ENCODE data around the gene ZNF587B.
A peak's percentile ranks its signal among the peaks of the same experiment; 100 is the strongest.
"Not testable (repeated sequence)": the region's sequence is repeated elsewhere in the genome, so short reads cannot be mapped to it uniquely, and the experiment has no call there.

ZNF587B gene

DNA sequence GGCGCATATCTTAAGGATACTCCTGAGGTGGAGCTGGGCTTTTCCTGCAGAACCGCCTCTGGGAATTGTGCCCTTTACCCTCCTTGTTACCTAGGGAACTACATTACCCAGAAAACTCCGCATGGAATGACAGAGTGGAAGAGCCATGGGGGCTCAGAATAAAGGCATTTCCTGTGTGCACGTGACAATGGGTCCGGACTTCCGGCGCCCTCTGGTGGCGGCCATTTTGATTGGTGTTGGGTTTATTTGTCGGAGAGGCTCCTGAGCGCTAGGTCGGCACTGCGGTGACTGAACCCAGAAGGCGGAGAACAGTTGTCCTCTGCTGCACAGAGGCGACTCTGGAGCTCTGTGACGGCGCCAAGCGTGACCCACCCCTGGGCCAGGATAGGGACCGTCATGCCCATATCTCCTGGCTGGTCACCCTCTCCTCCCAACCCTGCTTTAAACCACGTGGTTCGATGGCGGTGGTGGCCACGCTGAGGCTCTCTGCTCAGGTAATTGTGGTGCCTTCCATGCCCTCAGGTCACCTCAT, at the start of gene ZNF587B:
Gene ZNF587B, plus strand, starts transcription at position 229 of the 532 bp plus-strand sequence. Its CDS starts 230 bp downstream, at position 459.
- H3K9ac ChIP-seq (ENCODE audit: low read length in 5 of 5) = peak within 1 kb of the TSS in 2 of 5 donors; percentile 21 to 54
- no peaks in the 10 kb centered on the region for H3K9me3 ChIP-seq (ENCODE audit: control insufficient read depth in 5 of 5, low read length in 5 of 5)
- H3K27ac ChIP-seq (ENCODE audit: low read depth, low read length) = no peak within 1 kb of the TSS
- H3K27me3 ChIP-seq (ENCODE audit: control insufficient read depth in 5 of 5, insufficient read depth in 4 of 5, low read length in 5 of 5) = no peaks in the 10 kb centered on the region
- H3K4me1 ChIP-seq (ENCODE audit: control insufficient read depth in 5 of 5, insufficient read depth in 5 of 5, low read length in 5 of 5) = peaks cover 0 to 7% (median 6%) of the 10 kb centered on the region in 5 donors
- H3K4me3 ChIP-seq (ENCODE audit: low read depth in 1 of 5, low read length in 5 of 5) = peak within 1 kb of the TSS; percentile 52 to 78 (median 62)
- H3K36me3 ChIP-seq (ENCODE audit: control insufficient read depth in 5 of 5, insufficient read depth in 5 of 5, low read length in 5 of 5) = no peaks in the 10 kb centered on the region

DNA sequence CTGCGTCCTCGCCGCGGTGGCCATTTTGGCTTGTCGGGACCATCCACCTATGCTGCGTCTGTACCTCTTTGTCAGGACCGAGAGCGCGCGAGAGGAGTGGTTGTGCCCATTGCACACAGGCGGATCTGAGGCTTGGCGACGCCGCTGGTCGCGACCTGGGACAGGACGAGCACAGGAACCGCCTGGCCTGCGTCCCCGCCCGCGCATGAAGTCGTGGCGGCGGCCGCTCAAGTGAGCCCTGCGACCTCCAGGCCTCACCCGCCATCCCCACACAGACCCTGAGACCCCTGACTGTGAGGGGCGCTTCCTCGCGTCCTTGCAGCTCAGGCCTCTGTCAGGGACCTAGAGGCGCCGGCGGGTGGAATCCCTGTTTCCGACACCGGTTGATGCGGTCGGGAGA, 43.8 kb upstream of the ZNF587B start:
- Histone ChIP-seq H3K9me3 (ENCODE audit: control insufficient read depth in 5 of 5, low read length in 5 of 5) (peaks cover 0 to 44% (median 11%) of the 10 kb centered on the region in 5 donors), H3K4me3 (ENCODE audit: low read depth in 1 of 5, low read length in 5 of 5) (peak overlapping the region in 1 of 5 donors; percentile 46), H3K27me3 (ENCODE audit: control insufficient read depth in 5 of 5, insufficient read depth in 4 of 5, low read length in 5 of 5) (no peaks in the 10 kb centered on the region), H3K4me1 (ENCODE audit: control insufficient read depth in 5 of 5, insufficient read depth in 5 of 5, low read length in 5 of 5) (no peaks in the 10 kb centered on the region), H3K9ac (ENCODE audit: low read length in 5 of 5) (no peak overlapping the region), H3K36me3 (ENCODE audit: control insufficient read depth in 5 of 5, insufficient read depth in 5 of 5, low read length in 5 of 5) (peaks cover 7 to 33% (median 21%) of the 10 kb centered on the region in 5 donors), H3K27ac (ENCODE audit: low read depth, low read length) (no peak overlapping the region)

DNA sequence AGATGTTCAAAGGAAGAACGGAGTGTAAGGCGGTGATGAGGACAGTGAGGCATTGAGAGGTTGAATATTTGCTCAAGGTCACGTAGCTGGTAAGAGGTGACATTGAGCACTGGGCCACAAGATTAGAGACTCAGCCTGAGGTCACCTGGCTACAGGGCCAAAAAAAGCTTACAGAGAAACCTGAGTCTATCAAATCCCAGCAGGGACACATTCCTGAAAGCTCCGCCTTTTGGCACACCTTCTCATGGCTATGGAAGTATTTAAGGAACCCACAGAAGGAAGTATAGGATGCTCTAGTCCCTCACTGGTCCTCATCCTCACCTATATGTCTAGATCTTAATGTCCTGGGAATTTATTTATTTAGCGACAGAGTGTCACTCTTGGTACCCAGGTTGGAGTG, 43.2 kb upstream of the ZNF587B start:
- H3K27ac ChIP-seq (ENCODE audit: low read depth, low read length) = no peak overlapping the region
- H3K9ac ChIP-seq (ENCODE audit: low read length in 5 of 5) = no peak overlapping the region
- H3K9me3 ChIP-seq (ENCODE audit: control insufficient read depth in 5 of 5, low read length in 5 of 5) = peaks cover 0 to 42% (median 11%) of the 10 kb centered on the region in 5 donors
- H3K4me3 ChIP-seq (ENCODE audit: low read depth in 1 of 5, low read length in 5 of 5) = no peak overlapping the region
- no peaks in the 10 kb centered on the region for H3K27me3 ChIP-seq (ENCODE audit: control insufficient read depth in 5 of 5, insufficient read depth in 4 of 5, low read length in 5 of 5)
- peaks cover 5 to 38% (median 21%) of the 10 kb centered on the region in 5 donors for H3K36me3 ChIP-seq (ENCODE audit: control insufficient read depth in 5 of 5, insufficient read depth in 5 of 5, low read length in 5 of 5)
- no peaks in the 10 kb centered on the region for H3K4me1 ChIP-seq (ENCODE audit: control insufficient read depth in 5 of 5, insufficient read depth in 5 of 5, low read length in 5 of 5)

DNA sequence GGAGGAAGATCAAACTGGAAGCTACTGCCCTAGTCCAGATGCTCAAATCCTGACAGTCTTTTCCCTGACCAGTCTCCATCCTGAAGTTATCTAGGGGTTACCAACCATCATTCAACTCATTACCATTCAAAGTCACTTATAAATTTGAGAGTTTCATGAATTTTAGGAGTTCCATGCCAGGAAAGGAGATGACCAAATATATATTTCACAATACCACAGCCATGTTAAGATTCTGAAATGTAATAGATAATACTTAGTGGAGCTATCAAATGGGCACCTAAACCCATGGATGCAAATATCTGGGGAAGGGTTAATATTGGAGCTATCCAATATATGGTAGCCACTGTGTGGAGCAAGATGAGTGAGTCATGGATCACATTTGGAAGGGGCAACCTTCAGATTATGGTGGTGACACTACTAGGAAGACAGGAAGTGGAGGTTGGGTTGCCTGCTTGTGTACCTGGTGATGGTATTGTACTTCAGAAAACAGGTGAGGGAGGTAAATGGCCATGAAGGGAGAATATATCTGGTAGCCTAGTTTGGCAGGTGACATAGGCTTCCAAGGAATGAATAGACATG, 41.9 kb upstream of the ZNF587B start:
- no peak overlapping the region for H3K4me3 ChIP-seq (ENCODE audit: low read depth in 1 of 5, low read length in 5 of 5)
- H3K36me3 ChIP-seq (ENCODE audit: control insufficient read depth in 5 of 5, insufficient read depth in 5 of 5, low read length in 5 of 5) = peaks cover 10 to 43% (median 24%) of the 10 kb centered on the region in 5 donors
- H3K27ac ChIP-seq (ENCODE audit: low read depth, low read length) = no peak overlapping the region
- no peak overlapping the region for H3K9ac ChIP-seq (ENCODE audit: low read length in 5 of 5)
- H3K9me3 ChIP-seq (ENCODE audit: control insufficient read depth in 5 of 5, low read length in 5 of 5) = peaks cover 0 to 38% (median 11%) of the 10 kb centered on the region in 5 donors
- no peaks in the 10 kb centered on the region for H3K4me1 ChIP-seq (ENCODE audit: control insufficient read depth in 5 of 5, insufficient read depth in 5 of 5, low read length in 5 of 5)
- no peaks in the 10 kb centered on the region for H3K27me3 ChIP-seq (ENCODE audit: control insufficient read depth in 5 of 5, insufficient read depth in 4 of 5, low read length in 5 of 5)

DNA sequence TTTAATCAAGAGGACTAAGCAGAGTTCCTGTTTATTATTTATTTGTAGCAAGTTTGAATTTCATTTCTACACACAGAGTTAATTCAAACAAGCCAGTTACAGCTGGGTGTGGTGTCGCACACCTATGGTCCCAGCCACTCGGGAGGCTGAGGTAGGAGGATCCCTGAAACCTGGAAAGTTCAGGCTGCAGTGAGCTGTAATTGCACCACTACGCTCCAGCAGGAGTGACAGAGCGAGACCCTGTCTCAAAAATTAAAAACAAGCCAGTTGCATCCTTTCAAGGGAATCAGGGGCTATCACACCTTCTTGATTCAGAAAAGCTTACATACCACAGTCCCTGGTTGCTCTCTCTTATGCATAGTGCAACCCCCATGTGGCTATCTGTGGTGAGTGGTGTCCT, 40.8 kb upstream of the ZNF587B start:
- H3K36me3 ChIP-seq (ENCODE audit: control insufficient read depth in 5 of 5, insufficient read depth in 5 of 5, low read length in 5 of 5) = peaks cover 10 to 43% (median 24%) of the 10 kb centered on the region in 5 donors
- H3K9ac ChIP-seq (ENCODE audit: low read length in 5 of 5) = no peak overlapping the region
- H3K27ac ChIP-seq (ENCODE audit: low read depth, low read length) = no peak overlapping the region
- H3K27me3 ChIP-seq (ENCODE audit: control insufficient read depth in 5 of 5, insufficient read depth in 4 of 5, low read length in 5 of 5) = no peaks in the 10 kb centered on the region
- H3K4me3 ChIP-seq (ENCODE audit: low read depth in 1 of 5, low read length in 5 of 5) = no peak overlapping the region
- H3K4me1 ChIP-seq (ENCODE audit: control insufficient read depth in 5 of 5, insufficient read depth in 5 of 5, low read length in 5 of 5) = no peaks in the 10 kb centered on the region
- peaks cover 0 to 38% (median 11%) of the 10 kb centered on the region in 5 donors for H3K9me3 ChIP-seq (ENCODE audit: control insufficient read depth in 5 of 5, low read length in 5 of 5)

DNA sequence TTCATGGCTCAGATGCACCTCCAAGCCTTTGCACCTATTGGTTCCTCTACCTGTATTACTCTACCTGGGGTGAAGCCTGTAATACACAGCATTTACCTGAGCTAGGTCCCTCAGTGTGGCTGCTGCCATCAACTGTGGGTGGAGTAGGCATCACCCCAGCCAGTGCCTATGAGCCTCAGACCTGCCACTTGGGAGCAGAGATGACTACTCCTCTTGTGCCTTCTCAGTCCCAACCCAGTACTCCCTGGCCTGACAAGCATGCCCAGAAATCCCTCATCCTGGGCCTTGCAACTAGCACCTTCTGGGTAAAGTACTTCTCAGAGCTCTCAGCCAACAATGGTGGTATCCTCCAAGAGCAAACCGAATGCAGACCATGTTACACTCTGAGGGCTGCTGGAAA, 33.5 kb upstream of the ZNF587B start:
- H3K27me3 ChIP-seq (ENCODE audit: control insufficient read depth in 5 of 5, insufficient read depth in 4 of 5, low read length in 5 of 5); H3K27ac ChIP-seq (ENCODE audit: low read depth, low read length); H3K4me3 ChIP-seq (ENCODE audit: low read depth in 1 of 5, low read length in 5 of 5); H3K9ac ChIP-seq (ENCODE audit: low read length in 5 of 5); H3K9me3 ChIP-seq (ENCODE audit: control insufficient read depth in 5 of 5, low read length in 5 of 5): not testable (repeated sequence)
- H3K4me1 ChIP-seq (ENCODE audit: control insufficient read depth in 5 of 5, insufficient read depth in 5 of 5, low read length in 5 of 5) = peaks cover 0 to 10% (median 0%) of the 10 kb centered on the region in 5 donors
- H3K36me3 ChIP-seq (ENCODE audit: control insufficient read depth in 5 of 5, insufficient read depth in 5 of 5, low read length in 5 of 5) = peaks cover 5 to 27% (median 16%) of the 10 kb centered on the region in 5 donors

DNA sequence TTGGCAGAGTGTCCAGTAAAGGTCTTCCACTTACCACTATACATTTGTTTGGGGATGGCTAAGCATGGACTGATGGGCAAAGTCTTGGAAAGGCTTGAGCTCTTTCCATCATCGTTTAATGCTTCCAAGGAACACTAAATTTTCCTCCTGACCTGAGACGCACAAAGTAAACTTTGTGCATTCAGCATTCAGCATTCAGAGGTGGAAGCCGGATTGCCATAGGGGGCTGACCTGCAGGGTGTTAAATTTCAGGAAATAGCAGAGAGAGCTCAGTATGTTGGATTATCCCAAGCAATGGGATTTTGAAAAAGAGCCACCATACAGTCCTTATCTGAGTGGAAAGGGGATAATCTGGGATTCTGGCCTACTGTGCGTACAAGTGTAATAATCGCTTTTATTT, 29.4 kb upstream of the ZNF587B start:
- Histone ChIP-seq H3K36me3 (ENCODE audit: control insufficient read depth in 5 of 5, insufficient read depth in 5 of 5, low read length in 5 of 5) (peaks cover 0 to 13% (median 5%) of the 10 kb centered on the region in 5 donors), H3K27ac (ENCODE audit: low read depth, low read length) (no peak overlapping the region), H3K4me3 (ENCODE audit: low read depth in 1 of 5, low read length in 5 of 5) (no peak overlapping the region), H3K9ac (ENCODE audit: low read length in 5 of 5) (no peak overlapping the region), H3K9me3 (ENCODE audit: control insufficient read depth in 5 of 5, low read length in 5 of 5) (no peaks in the 10 kb centered on the region), H3K27me3 (ENCODE audit: control insufficient read depth in 5 of 5, insufficient read depth in 4 of 5, low read length in 5 of 5) (no peaks in the 10 kb centered on the region), H3K4me1 (ENCODE audit: control insufficient read depth in 5 of 5, insufficient read depth in 5 of 5, low read length in 5 of 5) (peaks cover 0 to 28% (median 21%) of the 10 kb centered on the region in 5 donors)

DNA sequence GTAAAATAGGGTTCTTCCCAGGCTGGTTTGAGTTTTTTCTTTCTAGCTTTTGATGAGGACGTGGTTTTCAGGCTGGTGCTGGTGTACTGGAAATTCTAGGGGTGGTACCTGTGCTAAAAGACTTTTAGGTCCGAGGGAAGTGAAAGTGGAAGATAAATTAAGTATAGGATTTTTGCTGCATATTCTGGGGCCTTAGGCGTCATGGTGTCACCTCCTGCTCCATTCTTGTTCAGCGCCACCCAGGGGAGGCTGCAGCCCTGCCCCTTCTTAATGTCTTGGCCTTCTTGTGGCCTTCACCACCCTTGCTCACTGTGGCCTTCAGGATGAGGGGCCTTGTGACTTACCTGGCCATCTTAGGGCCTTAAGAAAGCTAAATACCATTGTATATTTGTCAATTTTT, 27.8 kb upstream of the ZNF587B start:
- Histone ChIP-seq H3K27me3 (ENCODE audit: control insufficient read depth in 5 of 5, insufficient read depth in 4 of 5, low read length in 5 of 5) (no peaks in the 10 kb centered on the region), H3K27ac (ENCODE audit: low read depth, low read length) (no peak overlapping the region), H3K9me3 (ENCODE audit: control insufficient read depth in 5 of 5, low read length in 5 of 5) (no peaks in the 10 kb centered on the region), H3K4me1 (ENCODE audit: control insufficient read depth in 5 of 5, insufficient read depth in 5 of 5, low read length in 5 of 5) (peaks cover 0 to 29% (median 21%) of the 10 kb centered on the region in 5 donors), H3K4me3 (ENCODE audit: low read depth in 1 of 5, low read length in 5 of 5) (no peak overlapping the region), H3K9ac (ENCODE audit: low read length in 5 of 5) (no peak overlapping the region), H3K36me3 (ENCODE audit: control insufficient read depth in 5 of 5, insufficient read depth in 5 of 5, low read length in 5 of 5) (peaks cover 0 to 3% (median 0%) of the 10 kb centered on the region in 5 donors)

DNA sequence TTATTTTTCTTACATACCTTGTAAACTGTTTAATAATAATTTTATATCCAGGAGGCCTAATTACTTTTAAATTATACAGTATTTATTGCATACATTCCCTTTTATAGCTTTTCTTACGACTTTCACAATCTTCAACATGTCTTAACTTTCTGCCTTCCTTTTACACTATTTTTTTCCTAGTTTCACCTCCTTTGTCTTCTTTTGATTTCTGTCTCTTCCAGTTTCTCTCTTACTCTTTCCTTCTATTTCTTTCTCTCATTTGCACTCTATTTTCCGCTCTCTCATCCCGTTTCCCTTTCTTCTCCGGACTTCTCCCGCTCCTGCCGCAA, 26.9 kb upstream of the ZNF587B start:
- Histone ChIP-seq H3K9ac (ENCODE audit: low read length in 5 of 5) (peak overlapping the region; percentile 69 to 93 (median 86)), H3K4me1 (ENCODE audit: control insufficient read depth in 5 of 5, insufficient read depth in 5 of 5, low read length in 5 of 5) (peaks cover 6 to 33% (median 26%) of the 10 kb centered on the region in 5 donors), H3K27me3 (ENCODE audit: control insufficient read depth in 5 of 5, insufficient read depth in 4 of 5, low read length in 5 of 5) (no peaks in the 10 kb centered on the region), H3K9me3 (ENCODE audit: control insufficient read depth in 5 of 5, low read length in 5 of 5) (peaks cover 0 to under 1% (median 0%) of the 10 kb centered on the region in 5 donors), H3K4me3 (ENCODE audit: low read depth in 1 of 5, low read length in 5 of 5) (peak overlapping the region; percentile 58 to 86 (median 74)), H3K36me3 (ENCODE audit: control insufficient read depth in 5 of 5, insufficient read depth in 5 of 5, low read length in 5 of 5) (peaks cover 2 to 11% (median 7%) of the 10 kb centered on the region in 5 donors), H3K27ac (ENCODE audit: low read depth, low read length) (peak overlapping the region; percentile 84)

DNA sequence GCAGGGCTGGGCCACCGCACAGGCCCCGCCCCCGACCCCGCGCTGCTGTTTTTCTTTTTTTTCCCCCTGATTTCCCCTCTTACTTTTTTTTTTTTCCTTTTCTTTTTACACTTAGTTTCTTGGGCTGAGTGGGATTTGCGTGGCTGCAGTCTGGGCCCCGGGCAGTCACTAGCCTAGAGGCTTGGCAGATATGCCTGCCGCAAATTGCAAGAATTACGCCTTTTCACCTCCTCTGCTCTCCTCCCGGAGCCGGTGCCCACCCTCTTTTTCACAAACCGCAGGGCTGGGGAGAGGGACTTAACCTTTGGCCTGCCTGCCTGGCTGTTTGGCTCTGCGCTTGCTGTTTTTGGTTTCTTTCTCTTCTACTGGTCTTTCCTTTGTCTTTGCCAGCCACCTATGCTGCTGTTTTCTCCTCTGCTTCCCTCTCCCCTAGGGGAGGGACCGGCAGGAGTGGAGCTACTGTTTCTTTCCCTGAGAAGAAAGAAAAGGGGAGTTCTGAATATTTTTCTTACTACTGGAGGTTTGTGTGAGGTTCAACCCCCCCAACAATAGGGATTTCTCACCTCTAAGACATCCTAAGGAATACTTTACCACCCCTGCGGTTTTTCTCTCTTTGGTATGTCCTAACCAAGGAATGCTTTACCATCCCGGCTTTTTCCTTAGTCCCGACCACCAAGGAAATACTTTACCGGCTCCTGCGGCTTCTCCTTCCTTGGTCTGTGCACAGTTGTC, 26.3 kb upstream of the ZNF587B start:
- Histone ChIP-seq H3K27me3 (ENCODE audit: control insufficient read depth in 5 of 5, insufficient read depth in 4 of 5, low read length in 5 of 5) (no peaks in the 10 kb centered on the region), H3K4me1 (ENCODE audit: control insufficient read depth in 5 of 5, insufficient read depth in 5 of 5, low read length in 5 of 5) (peaks cover 8 to 30% (median 21%) of the 10 kb centered on the region in 5 donors), H3K9me3 (ENCODE audit: control insufficient read depth in 5 of 5, low read length in 5 of 5) (peaks cover 0 to 2% (median 0%) of the 10 kb centered on the region in 5 donors), H3K4me3 (ENCODE audit: low read depth in 1 of 5, low read length in 5 of 5) (peak overlapping the region; percentile 58 to 87 (median 74)), H3K36me3 (ENCODE audit: control insufficient read depth in 5 of 5, insufficient read depth in 5 of 5, low read length in 5 of 5) (peaks cover 5 to 15% (median 11%) of the 10 kb centered on the region in 5 donors), H3K27ac (ENCODE audit: low read depth, low read length) (peak overlapping the region; percentile 84), H3K9ac (ENCODE audit: low read length in 5 of 5) (peak overlapping the region; percentile 69 to 93 (median 86))
